HK-2 (cell line): Measurements from ENCODE around the gene KLHL10.
A peak's percentile ranks its signal among the peaks of the same experiment; 100 is the strongest.
"Not testable (repeated sequence)": the region's sequence is repeated elsewhere in the genome, so short reads cannot be mapped to it uniquely, and the experiment has no call there.

Experiments
- DNase-seq: peaks from one replicate; pipeline ENCODE4 v3.0.0-alpha.2; 2018; ENCODE audit not compliant: unreplicated experiment

Gene KLHL10

DNA sequence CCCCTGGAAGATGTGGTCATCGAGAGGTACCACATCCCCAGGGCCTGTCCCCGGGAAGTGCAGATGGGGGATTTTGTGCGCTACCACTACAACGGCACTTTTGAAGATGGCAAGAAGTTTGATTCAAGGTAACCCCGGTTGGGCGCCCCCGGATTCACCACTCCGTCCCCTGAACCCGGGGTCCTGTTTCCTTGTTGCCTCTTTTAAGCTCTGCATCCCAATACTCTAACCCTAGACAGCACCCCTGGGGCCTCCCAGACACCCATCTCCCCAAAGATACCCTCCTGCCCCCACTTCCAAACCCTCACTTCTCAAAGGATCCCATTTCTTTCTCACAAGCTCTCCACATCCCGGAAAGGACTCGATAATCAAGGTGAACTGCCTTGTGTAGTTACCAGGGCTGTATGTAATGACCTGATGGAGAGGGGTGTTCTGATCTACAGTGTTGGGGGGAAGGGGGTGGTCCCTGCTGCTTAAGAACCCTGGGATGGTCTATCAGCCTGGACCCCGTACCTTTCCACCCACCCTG lies 24.4 kb upstream of the KLHL10 start:
- no peak for DNase-seq

- DNase-seq = no peak
Observed at GRCh38 chr17:41813699-41814124, 23.9 kb upstream of the KLHL10 start.

DNA sequence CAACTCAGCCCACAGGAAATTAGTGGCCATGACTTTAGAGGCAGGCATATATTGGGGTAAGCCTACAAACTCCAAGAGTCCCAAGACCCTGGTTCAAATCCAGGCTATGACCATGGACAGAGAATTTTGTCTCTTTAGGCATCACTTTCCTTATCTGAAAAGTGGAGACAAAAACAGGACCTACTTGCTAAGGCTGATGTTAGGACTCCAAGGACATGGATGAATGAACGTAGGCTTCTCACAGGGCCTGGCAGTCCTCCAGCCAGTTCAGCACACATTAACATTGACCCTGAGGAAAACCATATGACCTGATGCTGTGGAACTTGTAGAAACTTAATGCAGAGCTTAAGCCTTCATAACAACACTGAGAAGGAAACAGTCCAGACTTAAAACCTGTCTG lies 23.4 kb upstream of the KLHL10 start:
- peak; percentile 58 for DNase-seq

- DNase-seq = no peak
Observed at GRCh38 chr17:41816637-41817320, 20.8 kb upstream of the KLHL10 start.

GRCh38 chr17:41818024-41818423 lies 19.6 kb upstream of the KLHL10 start:
- no peak for DNase-seq

DNA sequence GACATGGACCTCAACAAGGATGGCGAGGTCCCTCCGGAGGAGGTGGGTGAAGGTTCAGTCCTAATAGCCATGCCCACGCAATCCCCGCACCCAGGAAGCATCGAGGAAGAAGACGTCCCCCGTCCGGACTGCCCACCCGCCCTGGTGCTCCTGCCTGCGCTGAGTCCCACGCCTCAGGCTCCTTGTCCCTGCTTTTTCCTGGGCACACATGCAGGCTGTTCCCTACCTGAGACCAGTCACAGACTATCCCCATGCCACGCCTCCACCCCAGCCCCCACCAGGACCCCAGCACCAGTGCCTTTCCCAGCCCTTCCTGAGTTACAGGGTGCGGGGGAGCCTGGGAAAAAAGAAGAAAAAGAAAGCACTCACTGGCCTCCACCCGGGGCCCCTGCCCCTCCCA lies 15.8 kb upstream of the KLHL10 start:
- DNase-seq = no peak

DNA sequence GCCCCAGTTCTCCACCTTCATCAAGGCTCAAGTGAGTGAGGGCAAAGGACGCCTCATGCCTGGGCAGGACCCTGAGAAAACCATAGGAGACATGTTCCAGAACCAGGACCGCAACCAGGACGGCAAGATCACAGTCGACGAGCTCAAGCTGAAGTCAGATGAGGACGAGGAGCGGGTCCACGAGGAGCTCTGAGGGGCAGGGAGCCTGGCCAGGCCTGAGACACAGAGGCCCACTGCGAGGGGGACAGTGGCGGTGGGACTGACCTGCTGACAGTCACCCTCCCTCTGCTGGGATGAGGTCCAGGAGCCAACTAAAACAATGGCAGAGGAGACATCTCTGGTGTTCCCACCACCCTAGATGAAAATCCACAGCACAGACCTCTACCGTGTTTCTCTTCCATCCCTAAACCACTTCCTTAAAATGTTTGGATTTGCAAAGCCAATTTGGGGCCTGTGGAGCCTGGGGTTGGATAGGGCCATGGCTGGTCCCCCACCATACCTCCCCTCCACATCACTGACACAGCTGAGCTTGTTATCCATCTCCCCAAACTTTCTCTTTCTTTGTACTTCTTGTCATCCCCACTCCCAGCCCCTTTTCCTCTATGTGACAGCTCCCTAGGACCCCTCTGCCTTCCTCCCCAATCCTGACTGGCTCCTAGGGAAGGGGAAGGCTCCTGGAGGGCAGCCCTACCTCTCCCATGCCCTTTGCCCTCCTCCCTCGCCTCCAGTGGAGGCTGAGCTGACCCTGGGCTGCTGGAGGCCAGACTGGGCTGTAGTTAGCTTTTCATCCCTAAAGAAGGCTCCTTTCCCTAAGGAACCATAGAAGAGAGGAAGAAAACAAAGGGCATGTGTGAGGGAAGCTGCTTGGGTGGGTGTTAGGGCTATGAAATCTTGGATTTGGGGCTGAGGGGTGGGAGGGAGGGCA lies 15.1 kb upstream of the KLHL10 start:
- no peak for DNase-seq

GRCh38 chr17:41823141-41823524 lies 14.5 kb upstream of the KLHL10 start:
- no peak for DNase-seq

DNA sequence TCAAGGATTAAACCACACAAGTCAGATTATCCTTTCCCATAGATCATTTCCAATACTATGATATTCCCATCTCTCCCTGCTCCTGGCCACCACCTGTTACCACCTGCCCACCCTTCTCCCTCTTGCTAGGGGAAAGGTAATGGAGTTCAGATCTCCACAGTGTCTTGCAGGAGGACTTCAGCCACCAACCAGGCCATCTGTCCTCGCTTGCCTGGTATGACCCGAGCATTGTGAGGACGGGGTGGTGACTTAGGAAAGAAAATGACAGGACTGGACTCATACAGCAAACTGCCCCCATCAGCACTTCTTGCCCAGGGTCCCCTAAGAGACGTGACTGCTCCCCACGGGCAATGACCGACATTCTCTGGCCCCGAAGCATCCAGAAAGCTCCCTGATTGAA lies 14.0 kb upstream of the KLHL10 start:
- no peak for DNase-seq

DNA sequence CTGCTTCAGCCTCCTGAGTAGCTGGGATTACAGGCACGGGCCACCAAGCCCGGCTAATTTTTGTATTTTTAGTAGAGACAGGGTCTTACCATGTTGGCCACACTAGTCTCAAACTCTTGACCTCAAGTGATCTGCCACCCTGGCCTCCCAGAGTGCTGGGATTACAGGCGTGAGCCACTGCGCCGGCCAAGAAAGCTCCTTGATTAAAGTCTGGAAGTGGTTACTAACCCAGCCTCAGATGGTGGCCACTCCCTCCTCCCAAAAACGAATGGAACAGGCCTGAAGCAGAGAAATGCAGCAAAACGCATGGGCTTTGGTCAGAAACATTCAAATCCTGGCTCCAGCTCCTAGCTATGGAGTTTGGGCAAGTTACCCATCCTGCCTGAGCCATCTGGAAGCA lies 13.5 kb upstream of the KLHL10 start:
- DNase-seq = no peak

GRCh38 chr17:41825175-41825845 lies 12.3 kb upstream of the KLHL10 start:
- DNase-seq = no peak

DNA sequence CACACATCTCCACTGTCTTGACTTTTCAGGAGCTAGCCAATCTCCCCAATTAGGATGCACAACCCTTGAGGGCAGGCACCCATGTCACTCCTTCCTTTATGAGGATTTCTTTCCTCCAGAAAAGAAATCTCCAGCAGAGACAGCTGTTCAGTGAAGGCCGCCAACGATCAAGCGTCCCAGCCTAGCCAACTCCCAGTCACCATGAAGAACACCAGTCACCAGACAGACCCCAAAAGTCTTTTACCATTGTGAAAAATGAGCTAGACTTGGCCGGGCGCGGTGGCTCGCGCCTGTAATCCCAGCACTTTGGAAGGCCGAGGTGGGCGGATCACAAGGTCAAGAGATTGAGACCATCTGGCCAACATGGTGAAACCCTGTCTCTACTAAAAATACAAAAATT lies 7.7 kb upstream of the KLHL10 start:
- not testable (repeated sequence) for DNase-seq

- DNase-seq = no peak
Observed at GRCh38 chr17:41835214-41835799, 2.3 kb upstream of the KLHL10 start.

GRCh38 chr17:41835800-41836549 lies 1.6 kb upstream of the KLHL10 start, which contains the start of gene NT5C3B:
NT5C3B (minus strand) TSS chr17:41836232; CDS start chr17:41836193, 39 bp downstream.
- peak; percentile 71 for DNase-seq

DNA sequence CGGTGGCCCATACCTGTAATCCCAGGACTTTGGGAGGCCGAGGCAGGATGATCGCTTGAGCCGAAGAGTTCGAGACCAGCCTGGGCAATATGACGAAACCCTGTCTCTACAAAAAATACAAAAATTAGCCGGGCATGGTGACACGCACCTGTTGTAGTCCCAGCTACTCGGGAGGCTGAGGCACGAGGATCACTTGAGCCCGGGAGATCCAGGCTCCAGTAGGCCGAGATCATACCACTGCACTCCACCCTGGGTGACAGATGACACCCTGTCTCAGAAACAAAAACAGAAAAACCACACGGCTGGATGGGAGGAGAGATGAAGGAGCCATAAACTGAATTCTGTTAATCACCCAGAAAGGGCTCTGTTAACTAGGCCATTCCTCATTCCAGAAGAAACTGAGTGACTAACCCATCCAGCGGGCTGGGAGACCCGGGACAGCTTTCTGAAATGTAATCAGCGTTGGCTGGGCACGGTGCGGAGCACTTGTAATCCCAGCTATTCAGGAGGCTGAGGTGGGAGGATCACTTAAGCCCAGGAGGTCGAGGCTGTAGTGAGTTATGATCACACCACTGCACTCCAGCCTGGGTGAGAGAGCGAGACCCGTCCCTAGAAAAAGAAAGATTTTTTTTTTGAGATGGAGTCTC lies 952 bp upstream of the KLHL10 start:
- DNase-seq = no peak

- DNase-seq = not testable (repeated sequence)
Observed at GRCh38 chr17:41839448-41839847, 1.8 kb downstream of the KLHL10 start.

DNA sequence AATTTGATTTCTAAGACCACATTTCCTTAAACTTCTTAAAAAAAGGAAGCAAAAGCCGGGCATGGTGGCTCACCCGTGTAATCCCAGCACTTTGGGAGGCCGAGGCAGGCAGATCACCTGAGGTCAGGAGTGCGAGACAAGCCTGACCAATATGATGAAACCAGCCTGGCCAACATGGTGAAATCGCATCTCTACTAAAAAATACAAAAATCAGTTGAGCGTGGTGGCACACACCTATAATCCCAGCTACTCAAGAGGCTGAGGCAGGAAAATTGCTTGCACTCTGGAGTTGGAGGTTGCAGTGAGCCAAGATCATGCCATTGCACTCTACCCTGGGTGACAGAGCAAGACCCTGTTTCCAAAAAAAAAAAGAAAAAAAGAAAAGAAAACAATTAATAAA lies 3.2 kb downstream of the KLHL10 start:
- DNase-seq = not testable (repeated sequence)

- DNase-seq = no peak
Observed at GRCh38 chr17:41844971-41845370, 7.3 kb downstream of the KLHL10 start.

- no peak for DNase-seq
Observed at GRCh38 chr17:41848788-41849187, 11.2 kb downstream of the KLHL10 start.

GRCh38 chr17:41849251-41849990 lies 11.8 kb downstream of the KLHL10 start:
- DNase-seq = no peak
